ENCODE data around the gene DCC. TPM values are rescaled to one million over a fixed set of nuclear protein-coding genes. Genes with fewer than 3 reads are reported as not detected.

Gene DCC
- total RNA-seq, 6 experiments from 2014 or later: not detected

DNA sequence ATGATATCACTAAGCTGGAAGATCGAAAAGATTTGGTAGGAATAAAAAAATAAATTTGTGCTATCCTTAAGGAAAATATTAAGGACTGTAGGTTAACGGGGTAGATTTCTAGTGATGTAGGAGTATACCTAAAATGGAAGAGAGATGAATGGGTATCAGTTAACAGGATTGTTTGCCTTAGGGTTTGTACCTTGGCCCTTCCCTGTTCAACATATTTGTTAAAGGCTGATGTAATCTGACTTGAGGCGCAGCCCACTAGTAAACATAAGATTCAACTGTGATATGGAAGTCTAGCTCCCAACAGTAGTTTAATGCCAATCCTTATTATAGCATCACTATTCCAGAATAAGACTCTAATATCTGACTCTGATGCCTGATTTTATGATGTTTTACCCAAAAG, 685.2 kb downstream of the DCC start:
- Mint-ChIP-seq H3K4me3 (no peak overlapping the region), H3K36me3 (ENCODE audit: low read depth) (no peaks in the 10 kb centered on the region), H3K4me1 (ENCODE audit: low read depth) (no peaks in the 10 kb centered on the region), H3K27ac (no peak overlapping the region), H3K9me3 (peaks cover 17% of the 10 kb centered on the region), H3K27me3 (ENCODE audit: insufficient read depth) (no peaks in the 10 kb centered on the region)
- DNase-seq: no peak
- TF ChIP-seq, protein P1, sequence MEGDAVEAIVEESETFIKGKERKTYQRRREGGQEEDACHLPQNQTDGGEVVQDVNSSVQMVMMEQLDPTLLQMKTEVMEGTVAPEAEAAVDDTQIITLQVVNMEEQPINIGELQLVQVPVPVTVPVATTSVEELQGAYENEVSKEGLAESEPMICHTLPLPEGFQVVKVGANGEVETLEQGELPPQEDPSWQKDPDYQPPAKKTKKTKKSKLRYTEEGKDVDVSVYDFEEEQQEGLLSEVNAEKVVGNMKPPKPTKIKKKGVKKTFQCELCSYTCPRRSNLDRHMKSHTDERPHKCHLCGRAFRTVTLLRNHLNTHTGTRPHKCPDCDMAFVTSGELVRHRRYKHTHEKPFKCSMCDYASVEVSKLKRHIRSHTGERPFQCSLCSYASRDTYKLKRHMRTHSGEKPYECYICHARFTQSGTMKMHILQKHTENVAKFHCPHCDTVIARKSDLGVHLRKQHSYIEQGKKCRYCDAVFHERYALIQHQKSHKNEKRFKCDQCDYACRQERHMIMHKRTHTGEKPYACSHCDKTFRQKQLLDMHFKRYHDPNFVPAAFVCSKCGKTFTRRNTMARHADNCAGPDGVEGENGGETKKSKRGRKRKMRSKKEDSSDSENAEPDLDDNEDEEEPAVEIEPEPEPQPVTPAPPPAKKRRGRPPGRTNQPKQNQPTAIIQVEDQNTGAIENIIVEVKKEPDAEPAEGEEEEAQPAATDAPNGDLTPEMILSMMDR (IDR thresholded peaks at IDR 0.05): no peak

DNA sequence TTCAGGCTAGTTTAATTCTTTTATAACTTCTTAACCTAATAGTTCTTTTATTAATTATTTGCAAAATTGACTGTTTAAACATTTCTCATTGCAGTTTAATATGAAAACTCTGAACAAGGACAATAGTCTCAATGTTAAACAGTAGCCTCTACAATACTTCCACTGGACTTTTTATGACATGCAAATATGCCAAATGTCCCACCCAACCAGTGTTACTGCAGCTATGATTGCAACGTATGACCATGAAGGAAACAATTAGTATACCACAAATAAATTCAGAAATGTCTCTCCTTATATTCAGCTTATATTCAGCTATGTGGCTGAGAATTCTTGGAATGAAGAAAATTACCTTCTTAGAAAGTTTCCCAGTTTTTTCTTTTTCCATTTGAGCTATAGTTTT, 688.6 kb downstream of the DCC start:
- TF ChIP-seq, protein P1 (IDR thresholded peaks at IDR 0.05): no peak
- DNase-seq: no peak
- Mint-ChIP-seq H3K36me3 (ENCODE audit: low read depth) (no peaks in the 10 kb centered on the region), H3K27me3 (ENCODE audit: insufficient read depth) (no peaks in the 10 kb centered on the region), H3K27ac (no peak overlapping the region), H3K9me3 (peaks cover 4% of the 10 kb centered on the region), H3K4me3 (no peak overlapping the region), H3K4me1 (ENCODE audit: low read depth) (no peaks in the 10 kb centered on the region)

DNA sequence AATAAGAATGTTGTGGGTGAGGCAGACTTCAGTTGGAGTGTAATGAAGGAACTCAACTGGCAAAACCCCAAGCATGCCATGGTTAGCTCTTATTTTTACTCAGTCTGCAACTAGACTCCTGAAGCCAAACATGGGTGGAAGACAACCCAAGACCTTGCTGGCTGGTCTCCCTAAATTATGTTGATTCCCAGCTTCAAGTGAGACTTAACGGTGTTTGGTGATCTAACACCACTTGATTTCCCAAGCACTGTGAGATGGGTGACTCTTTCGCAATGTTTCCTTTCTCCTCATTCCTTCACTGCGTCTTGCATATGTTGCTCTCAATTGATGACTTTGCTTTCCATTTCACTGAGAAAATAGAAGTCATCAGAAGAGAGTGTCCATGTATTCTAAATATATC, 693.1 kb downstream of the DCC start:
- H3K27me3 Mint-ChIP-seq (ENCODE audit: insufficient read depth): no peaks in the 10 kb centered on the region
- H3K36me3 Mint-ChIP-seq (ENCODE audit: low read depth): no peaks in the 10 kb centered on the region
- no peak for DNase-seq
- H3K27ac Mint-ChIP-seq: no peak overlapping the region
- no peaks in the 10 kb centered on the region for H3K4me1 Mint-ChIP-seq (ENCODE audit: low read depth)
- TF ChIP-seq, protein P1 (IDR thresholded peaks at IDR 0.05): no peak
- no peaks in the 10 kb centered on the region; the same call in none of the 2 replicates for H3K9me3 Mint-ChIP-seq
- H3K4me3 Mint-ChIP-seq: no peak overlapping the region

DNA sequence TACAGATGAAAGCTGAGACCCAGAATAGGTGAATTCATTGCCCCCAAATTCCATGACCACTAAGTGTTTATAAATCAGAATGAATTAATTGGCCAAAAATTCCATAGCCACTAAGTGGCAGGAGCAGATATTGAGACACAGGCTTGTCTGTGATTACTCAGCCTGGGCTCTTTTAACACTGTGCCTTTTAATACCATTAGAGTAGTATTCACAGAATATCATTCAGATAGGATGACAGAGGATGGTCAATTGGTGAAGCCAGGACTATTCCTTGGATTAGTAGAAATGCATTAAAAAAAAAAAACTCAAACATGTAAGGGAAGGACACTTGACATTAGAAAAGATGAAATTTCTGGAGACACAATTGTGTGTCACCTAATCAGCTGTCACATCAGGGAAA, 698.6 kb downstream of the DCC start:
- no peak for DNase-seq
- H3K4me3 Mint-ChIP-seq: no peak overlapping the region
- no peaks in the 10 kb centered on the region for H3K27me3 Mint-ChIP-seq (ENCODE audit: insufficient read depth)
- H3K36me3 Mint-ChIP-seq (ENCODE audit: low read depth): no peaks in the 10 kb centered on the region
- H3K4me1 Mint-ChIP-seq (ENCODE audit: low read depth): no peaks in the 10 kb centered on the region
- peaks cover 25% of the 10 kb centered on the region for H3K9me3 Mint-ChIP-seq
- H3K27ac Mint-ChIP-seq: no peak overlapping the region
- TF ChIP-seq, protein P1 (IDR thresholded peaks at IDR 0.05): no peak

DNA sequence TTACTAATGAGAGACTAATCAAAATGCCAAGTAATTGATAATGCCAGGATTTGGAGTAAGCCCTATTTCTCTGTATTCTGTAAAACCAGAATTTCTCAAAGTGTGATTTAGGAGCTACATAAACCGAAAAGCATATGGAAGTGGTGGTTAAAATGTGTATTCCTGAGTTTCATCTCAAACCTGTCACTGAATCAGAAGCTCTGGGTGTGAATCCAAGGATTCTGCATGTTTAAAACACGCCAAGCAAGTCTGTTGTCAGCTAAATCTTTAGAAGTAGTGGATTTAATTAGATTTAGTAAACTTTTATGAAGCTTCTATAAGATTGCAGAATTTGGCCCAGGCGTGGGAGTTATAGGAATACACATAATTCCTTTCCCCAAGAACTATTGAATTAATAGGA, 700.3 kb downstream of the DCC start:
- no peak for DNase-seq
- H3K9me3 Mint-ChIP-seq: peaks cover 25% of the 10 kb centered on the region
- no peaks in the 10 kb centered on the region for H3K27me3 Mint-ChIP-seq (ENCODE audit: insufficient read depth)
- H3K4me1 Mint-ChIP-seq (ENCODE audit: low read depth): no peaks in the 10 kb centered on the region
- H3K4me3 Mint-ChIP-seq: no peak overlapping the region
- H3K36me3 Mint-ChIP-seq (ENCODE audit: low read depth): no peaks in the 10 kb centered on the region
- TF ChIP-seq, protein P1 (IDR thresholded peaks at IDR 0.05): no peak
- H3K27ac Mint-ChIP-seq: no peak overlapping the region

DNA sequence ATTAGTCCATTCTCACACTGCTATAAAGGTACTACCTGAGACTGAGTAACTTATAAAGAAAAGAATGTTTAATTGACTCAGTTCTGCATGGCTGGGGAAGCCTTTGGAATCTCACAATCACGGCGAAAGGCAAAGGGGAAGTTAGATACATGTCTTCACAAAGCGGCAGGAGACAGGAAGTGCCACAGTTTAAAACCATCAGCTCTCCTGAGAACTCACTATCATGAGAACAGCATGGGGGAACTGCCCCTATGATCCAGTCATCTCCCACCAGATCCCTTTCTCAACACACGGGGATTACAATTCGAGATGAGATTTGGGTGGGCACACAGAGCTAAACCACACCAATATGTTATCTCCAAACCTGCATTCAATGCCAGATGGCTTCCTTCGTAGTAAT, 716.1 kb downstream of the DCC start:
- H3K4me1 Mint-ChIP-seq (ENCODE audit: low read depth): no peaks in the 10 kb centered on the region
- H3K27me3 Mint-ChIP-seq (ENCODE audit: insufficient read depth): no peaks in the 10 kb centered on the region
- TF ChIP-seq, protein P1 (IDR thresholded peaks at IDR 0.05): no peak
- H3K36me3 Mint-ChIP-seq (ENCODE audit: low read depth): no peaks in the 10 kb centered on the region
- no peak overlapping the region for H3K4me3 Mint-ChIP-seq
- peaks cover 41% of the 10 kb centered on the region for H3K9me3 Mint-ChIP-seq
- DNase-seq: no peak
- H3K27ac Mint-ChIP-seq: no peak overlapping the region

Measured in HFFc6 (cell line).